ENCODE results near the gene MTA3.

GRCh38 chr2:42519624-42520023, 48.8 kb upstream of the MTA3 start:
- TF ChIP-seq CTCF (IDR thresholded peaks at IDR 0.05; ENCODE audit: low read depth, low read length) (no peak), POLR2A (IDR thresholded peaks at IDR 0.05; ENCODE audit: extremely low read depth, insufficient read length) (no peak)

Data from NB4 (cell line).